Measurements from ENCODE around the gene PACS1.
"Not testable (repeated sequence)": the region's sequence is repeated elsewhere in the genome, so short reads cannot be mapped to it uniquely, and the experiment has no call there.

The PACS1 gene

GRCh38 chr11:66069715-66070603 is at the start of gene PACS1:
PACS1 (plus strand) TSS chr11:66070272; CDS start chr11:66070487, 215 bp downstream.
- no peak for FAIRE-seq

DNA sequence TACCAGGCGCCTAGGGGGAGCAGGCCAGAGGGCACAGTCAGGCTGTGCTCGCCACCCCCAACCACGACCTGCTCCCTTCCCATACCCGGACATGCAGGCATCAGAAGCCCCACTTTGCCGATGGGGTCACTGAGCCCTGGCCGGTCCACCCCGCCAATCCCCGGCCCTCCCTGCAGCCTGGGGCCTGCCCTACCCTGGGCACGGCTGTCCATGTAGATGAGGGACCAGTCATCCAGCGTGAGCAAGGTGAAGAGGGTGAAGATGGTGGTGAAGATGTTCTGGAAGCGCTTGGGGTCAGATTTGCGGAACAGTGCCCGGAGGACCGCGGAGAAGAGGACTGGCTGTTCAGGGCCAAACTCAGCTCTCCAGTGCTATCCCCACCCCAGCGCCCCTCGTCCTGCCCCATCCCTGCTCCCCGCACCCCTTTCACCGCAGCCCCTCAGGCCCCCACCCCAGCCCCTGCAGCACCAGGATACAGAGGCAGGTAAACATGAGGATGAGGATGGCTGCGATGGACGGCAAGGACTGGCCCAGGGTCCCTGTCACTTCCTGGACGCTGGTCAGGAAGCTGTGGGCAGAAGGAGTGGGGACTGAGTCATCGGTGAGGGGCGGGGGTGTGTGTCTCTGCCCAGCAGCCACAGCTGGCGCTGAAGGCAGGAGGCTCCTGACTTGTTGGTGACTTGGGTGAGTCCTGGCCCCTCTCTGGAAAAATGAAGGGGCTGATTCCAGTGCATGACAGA is 49.3 kb upstream of the PACS1 start:
- no peak for FAIRE-seq

DNA sequence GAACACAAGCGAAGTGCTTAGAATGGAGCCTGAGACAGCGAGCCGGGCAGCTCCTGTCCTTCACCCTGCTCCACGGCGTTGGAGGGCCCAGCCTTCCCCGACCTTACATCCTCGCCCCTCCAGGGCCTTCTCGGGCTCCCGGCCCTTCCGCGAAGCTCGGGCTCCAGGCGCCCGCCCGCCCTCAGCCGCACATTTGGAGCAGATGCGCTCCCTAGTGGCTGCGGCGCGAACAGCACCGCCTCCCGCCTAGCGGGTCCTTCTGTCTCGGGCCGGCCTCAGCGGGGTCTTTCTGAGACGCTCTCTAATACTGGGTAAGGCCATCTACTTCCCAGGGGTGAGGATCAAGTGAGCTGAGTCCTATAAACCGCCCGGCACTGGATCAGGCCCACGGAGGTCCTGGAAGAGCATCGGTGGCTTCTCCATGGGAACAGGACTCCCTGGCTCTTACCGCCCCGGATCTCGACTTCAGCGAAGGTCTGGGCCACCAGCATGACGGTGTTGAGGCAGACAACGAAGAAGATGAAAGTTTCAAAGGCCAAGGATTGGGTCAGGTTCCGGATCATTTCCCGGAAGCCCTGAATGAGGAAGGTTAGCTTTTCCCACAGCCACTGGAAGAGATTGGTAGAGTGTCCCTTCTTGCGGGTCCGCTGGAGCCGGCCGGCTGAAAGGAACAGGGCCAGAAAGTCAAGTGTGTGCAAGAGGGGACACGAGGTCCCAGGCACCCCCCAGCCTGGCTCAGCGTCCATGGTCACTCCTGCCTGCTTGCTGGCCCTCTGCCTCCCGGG is 47.5 kb upstream of the PACS1 start:
- FAIRE-seq: no peak

GRCh38 chr11:66023186-66023440 is 47.0 kb upstream of the PACS1 start:
- FAIRE-seq: not testable (repeated sequence)

DNA sequence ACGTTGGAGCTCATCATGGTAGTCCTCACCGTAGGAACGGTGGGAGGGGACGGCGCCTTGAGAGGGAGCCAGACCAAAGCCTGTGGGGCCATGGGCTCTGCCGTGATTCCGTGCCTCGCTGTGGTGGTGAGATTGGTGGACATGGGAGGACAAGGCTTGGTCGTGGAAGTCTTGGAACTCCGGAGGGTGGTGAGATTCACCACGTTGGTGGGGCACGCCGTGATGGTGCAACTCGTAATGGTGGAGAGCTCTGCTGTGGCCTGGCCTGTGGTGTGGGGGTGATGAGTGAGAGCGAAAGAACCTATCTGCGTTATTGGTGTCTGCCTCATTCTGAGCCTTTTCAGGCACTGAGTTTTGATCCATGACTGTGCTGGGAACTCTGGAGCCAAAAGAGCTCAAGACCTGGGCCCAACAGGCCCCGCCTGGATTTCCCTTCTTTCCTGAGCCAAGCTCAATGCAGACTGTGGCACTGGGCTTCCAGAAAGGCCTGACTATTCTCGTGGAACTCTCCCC is 44.0 kb upstream of the PACS1 start, which contains the start of gene CATSPER1:
Gene CATSPER1 (minus strand): TSS at position 463 of the 513 bp plus-strand sequence. CDS start 100 bp downstream, at position 363.
- FAIRE-seq: no peak

DNA sequence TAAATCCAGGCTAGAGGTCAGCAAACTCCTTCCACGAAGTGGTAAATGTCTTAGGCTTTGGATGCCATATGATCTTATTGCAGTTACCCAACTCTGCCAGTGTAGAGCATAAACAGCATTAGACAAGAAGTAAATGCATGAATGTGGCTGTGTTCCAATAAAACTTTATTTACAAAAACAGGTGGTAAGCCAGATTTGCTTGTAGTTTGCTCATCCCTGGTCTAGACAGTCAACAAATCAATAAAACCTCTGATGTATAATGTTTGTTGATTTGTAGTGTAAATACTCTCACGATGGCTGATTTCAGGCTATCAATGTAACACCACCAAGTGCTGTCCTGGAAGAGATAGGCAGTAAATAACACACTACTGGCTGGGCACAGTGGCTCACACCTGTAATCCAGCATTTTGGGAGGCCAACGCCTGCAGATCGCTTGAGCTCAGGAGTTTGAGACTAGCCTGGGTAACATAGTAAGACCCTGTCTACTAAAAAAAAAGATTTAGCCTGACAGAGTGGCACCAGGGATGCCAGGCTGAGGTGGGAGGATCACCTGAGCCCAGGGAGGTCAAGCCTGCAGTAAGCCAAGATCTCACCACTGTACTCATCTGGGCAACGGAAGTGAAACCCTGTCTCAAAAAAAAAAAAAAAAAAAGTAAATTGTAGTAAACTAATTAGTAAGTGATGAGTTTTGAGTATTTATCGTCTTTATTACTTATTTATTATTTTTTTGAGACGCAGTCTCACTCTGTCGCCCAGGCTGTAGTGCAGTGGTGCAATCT is 36.9 kb upstream of the PACS1 start:
- no peak for FAIRE-seq

GRCh38 chr11:66035653-66036333 is 34.3 kb upstream of the PACS1 start:
- FAIRE-seq: no peak

GRCh38 chr11:66036334-66036710 is 33.8 kb upstream of the PACS1 start:
- FAIRE-seq: no peak

- no peak for FAIRE-seq
Measured at GRCh38 chr11:66037327-66037726, 32.7 kb upstream of the PACS1 start.

GRCh38 chr11:66039765-66040164 is 30.3 kb upstream of the PACS1 start:
- no peak for FAIRE-seq

GRCh38 chr11:66042227-66042995 is 27.7 kb upstream of the PACS1 start:
- FAIRE-seq: no peak

DNA sequence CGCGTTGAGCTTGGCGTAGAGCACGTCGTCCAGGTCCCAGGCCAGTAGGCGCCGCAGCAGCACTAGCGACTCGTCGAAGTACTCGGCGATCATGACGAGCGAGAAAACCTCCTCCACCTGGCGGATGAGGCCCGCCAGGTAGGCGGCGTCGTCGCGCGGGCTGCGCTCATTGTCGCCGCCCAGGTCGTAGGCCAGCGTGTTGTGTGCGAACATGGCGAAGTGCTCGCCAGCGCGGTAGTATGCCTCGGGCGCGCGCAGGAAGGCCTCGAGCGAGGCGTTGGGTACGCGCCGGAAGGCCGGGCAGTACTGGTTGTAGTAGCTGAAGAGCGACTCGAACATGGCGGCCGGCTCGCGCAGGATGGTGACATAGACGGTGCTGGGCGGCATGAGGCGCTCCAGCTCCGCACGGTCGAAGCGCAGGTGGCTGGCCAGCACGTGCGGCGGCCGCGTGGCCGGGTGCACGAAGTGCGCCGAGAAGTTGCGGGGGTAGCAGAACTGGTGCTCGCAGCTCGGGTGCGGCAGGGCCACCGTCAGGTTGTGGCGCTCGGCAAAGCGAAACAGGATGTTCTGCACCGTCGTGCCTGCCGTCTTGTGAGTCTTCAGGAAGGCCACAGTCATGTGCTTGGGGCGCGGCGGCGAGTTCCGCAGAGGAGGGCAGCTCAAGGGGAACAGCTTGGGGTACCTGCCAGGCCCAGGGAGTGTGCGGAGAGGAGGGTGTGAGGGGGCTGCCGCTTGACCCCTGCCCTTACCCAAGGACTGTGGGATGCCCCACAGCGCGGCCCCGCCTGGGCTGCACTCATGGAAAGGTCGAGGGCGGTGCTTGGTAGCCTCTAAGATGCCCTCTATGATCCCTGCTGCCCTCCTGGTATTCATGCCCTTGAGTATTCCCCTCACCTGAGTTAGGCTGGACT is 26.8 kb upstream of the PACS1 start:
- no peak for FAIRE-seq

GRCh38 chr11:66044757-66045156 is 25.3 kb upstream of the PACS1 start:
- FAIRE-seq: no peak

GRCh38 chr11:66045177-66045639 is 24.9 kb upstream of the PACS1 start:
- no peak for FAIRE-seq

DNA sequence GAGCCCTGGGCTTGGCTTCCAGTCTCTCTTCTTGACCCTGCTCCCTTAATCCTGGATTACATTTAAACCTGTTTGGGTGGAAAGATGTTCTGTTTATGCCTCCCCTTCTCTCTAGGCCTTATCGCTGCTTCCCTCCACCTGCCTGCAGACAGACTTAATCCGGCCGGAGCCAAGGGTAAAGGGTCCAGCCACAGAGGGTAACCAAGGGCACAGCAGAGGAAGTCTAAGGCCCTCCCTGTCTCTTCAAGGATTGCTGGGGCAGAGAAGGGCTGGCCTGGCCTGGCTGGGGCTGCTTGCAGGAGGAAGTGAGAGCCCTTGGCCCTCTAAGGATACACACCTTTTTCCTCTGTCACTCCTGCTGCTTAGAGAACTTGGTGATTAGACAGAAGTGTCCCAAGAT is 23.2 kb upstream of the PACS1 start:
- no peak for FAIRE-seq

GRCh38 chr11:66047541-66048365 is 22.3 kb upstream of the PACS1 start:
- no peak for FAIRE-seq

DNA sequence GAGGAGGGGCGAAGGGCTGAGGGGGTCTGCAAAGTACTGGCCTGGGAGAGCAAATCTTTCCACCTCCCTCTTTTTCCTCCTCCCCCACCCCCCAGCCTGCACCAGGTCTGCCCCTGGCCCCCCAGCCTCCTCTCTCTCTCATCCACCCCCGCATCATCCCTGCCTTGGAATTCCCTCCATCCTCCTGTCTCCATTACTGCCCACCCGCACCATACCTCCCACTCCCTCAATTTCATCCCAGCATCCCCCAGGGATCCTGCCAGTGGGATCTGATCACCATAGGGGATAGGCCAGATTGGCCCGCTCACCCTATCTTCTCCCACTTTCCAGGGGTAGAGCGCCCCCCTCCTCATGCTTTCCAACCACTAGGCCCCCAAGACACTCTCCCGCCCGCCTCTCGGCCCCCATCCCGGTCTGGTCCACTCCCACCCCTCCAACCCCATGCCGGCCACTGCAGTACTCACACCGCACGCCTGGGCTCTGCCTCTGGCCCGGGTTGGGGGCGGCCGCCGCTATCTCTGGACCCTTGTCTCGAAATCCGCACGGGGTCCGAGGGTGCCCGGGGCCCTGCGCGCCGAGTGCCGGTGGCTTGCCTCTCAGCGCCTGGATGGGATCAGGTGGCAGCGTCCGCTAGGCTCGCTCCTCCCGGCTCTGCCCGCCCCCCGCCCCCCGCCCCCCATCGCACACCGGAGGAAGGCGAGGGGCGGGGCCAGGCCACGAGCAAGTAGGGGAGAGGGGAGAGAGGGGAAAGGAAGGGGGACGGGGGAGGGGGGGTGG is 21.3 kb upstream of the PACS1 start, which contains the start of gene GAL3ST3:
Gene GAL3ST3 (minus strand): TSS at position 615 of the 777 bp plus-strand sequence. CDS start 3,746 bp downstream, outside the sequence.
- no peak for FAIRE-seq

Measured in A204.1 (cell line).